Measurements from ENCODE around the gene TMA7B.

DNA sequence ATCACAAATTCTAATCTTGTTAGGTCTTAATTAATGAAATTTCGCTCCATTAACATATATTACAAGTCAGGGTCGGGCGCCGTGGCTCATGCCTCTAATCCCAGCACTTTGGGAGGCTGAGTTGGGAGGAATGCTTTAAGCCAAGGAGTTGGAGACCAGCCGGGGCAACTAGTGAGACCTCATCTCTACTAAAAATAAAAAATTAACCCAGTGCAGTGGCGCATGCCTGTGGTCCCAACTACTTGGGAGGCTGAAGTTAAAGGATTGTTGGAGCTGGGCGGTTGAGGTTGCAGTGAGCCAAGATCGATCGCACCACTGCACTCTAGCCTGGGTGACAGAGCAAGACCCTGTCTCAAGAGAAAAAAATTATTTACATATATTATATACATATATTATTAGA is 1.9 kb downstream of the TMA7B start:
- no peak for TF ChIP-seq POLR2A (IDR thresholded peaks at IDR 0.05)
- TF ChIP-seq, protein P1, sequence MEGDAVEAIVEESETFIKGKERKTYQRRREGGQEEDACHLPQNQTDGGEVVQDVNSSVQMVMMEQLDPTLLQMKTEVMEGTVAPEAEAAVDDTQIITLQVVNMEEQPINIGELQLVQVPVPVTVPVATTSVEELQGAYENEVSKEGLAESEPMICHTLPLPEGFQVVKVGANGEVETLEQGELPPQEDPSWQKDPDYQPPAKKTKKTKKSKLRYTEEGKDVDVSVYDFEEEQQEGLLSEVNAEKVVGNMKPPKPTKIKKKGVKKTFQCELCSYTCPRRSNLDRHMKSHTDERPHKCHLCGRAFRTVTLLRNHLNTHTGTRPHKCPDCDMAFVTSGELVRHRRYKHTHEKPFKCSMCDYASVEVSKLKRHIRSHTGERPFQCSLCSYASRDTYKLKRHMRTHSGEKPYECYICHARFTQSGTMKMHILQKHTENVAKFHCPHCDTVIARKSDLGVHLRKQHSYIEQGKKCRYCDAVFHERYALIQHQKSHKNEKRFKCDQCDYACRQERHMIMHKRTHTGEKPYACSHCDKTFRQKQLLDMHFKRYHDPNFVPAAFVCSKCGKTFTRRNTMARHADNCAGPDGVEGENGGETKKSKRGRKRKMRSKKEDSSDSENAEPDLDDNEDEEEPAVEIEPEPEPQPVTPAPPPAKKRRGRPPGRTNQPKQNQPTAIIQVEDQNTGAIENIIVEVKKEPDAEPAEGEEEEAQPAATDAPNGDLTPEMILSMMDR (IDR thresholded peaks at IDR 0.05) = no peak
